ENCODE measurements around the gene OSBPL2. TPM values are rescaled to one million over a fixed set of nuclear protein-coding genes. Genes with fewer than 3 reads are reported as not detected.

The OSBPL2 gene
- total RNA-seq, 1 experiment from 2014 or later = 36.9 TPM

- H2AFZ ChIP-seq (ENCODE audit: low read depth, low read length, poor library complexity, severe bottlenecking) = no peak overlapping the region
- no peak for TF ChIP-seq ELF1 (IDR thresholded peaks at IDR 0.05; ENCODE audit: borderline replicate concordance, low read depth)
- no peak for TF ChIP-seq POLR2AphosphoS5 (IDR thresholded peaks at IDR 0.05; ENCODE audit: low read depth, low read length)
- TF ChIP-seq EZH2phosphoT487 (IDR thresholded peaks at IDR 0.05; ENCODE audit: borderline replicate concordance) = no peak
- no peak for TF ChIP-seq ZNF274 (IDR thresholded peaks at IDR 0.05; ENCODE audit: low read depth, low read length)
- no peak for TF ChIP-seq POLR2A (IDR thresholded peaks at IDR 0.05; ENCODE audit: borderline replicate concordance, extremely low read depth, insufficient read depth, insufficient read length)
- no peak for TF ChIP-seq SRF (IDR thresholded peaks at IDR 0.05; ENCODE audit: low read depth)
- no peak for TF ChIP-seq YY1 (IDR thresholded peaks at IDR 0.05; ENCODE audit: extremely low read depth, insufficient replicate concordance, low read depth, low read length)
- no peak for TF ChIP-seq TCF7L2 (IDR thresholded peaks at IDR 0.05; ENCODE audit: borderline replicate concordance, extremely low read depth, insufficient read depth, insufficient read length)
- no peak for TF ChIP-seq ZFX (IDR thresholded peaks at IDR 0.05)
- no peak for TF ChIP-seq SP1 (IDR thresholded peaks at IDR 0.05; ENCODE audit: low read depth)
- no peak for TF ChIP-seq CBX3 (IDR thresholded peaks at IDR 0.05; ENCODE audit: low read depth)
- TF ChIP-seq FOSL1 (IDR thresholded peaks at IDR 0.05; ENCODE audit: low read depth) = no peak
- TF ChIP-seq, protein P1, sequence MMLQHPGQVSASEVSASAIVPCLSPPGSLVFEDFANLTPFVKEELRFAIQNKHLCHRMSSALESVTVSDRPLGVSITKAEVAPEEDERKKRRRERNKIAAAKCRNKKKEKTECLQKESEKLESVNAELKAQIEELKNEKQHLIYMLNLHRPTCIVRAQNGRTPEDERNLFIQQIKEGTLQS (IDR thresholded peaks at IDR 0.05) = no peak
Observed at GRCh38 chr20:62200491-62201172, 37.7 kb upstream of the OSBPL2 start.

More at GRCh38 chr20:62200491-62201172, 37.7 kb upstream of the OSBPL2 start:
- ChIA-PET CTCF (no interaction called here), RAD21 (ENCODE audit: low non-redundant PET in 1 of 2, low total read pairs in 2 of 2, uncharacterized antibody in 2 of 2, unreplicated experiment in 2 of 2) (no interaction called here), POLR2A (no interaction called here)
- H3K36me3 ChIP-seq (ENCODE audit: control insufficient read depth in 1 of 2, insufficient read depth in 2 of 2, low read length in 2 of 2) = peaks cover 26 to 27% of the 10 kb centered on the region in 2 experiments; a peak in 3 of 4 replicates
- no peak overlapping the region for H3K4me2 ChIP-seq (ENCODE audit: low read length)
- peaks cover 3% of the 10 kb centered on the region; the same call in 1 of the 2 replicates for H3K79me2 ChIP-seq (ENCODE audit: insufficient read depth, low read length)
- no peaks in the 10 kb centered on the region for H4K20me1 ChIP-seq (ENCODE audit: insufficient read depth)
- ATAC-seq = no peak
- DNase-seq (ENCODE audit: low read depth, low spot score) = no peak
- H3K9me3 ChIP-seq (ENCODE audit: control insufficient read depth in 1 of 2, insufficient read depth in 1 of 2, low read depth in 1 of 2, low read length in 2 of 2) = no peaks in the 10 kb centered on the region
- no peaks in the 10 kb centered on the region for H3K4me1 ChIP-seq (ENCODE audit: control insufficient read depth in 1 of 2, insufficient read depth in 2 of 2, low read length in 2 of 2)
- intact Hi-C loops (cut with micrococcal nuclease) = no loop called here
- no peaks in the 10 kb centered on the region for H3K27me3 ChIP-seq (ENCODE audit: insufficient read depth, low read length)
- H3K9ac ChIP-seq (ENCODE audit: low read length) = no peak overlapping the region
- no peak overlapping the region for H3K27ac ChIP-seq (ENCODE audit: low read depth, low read length)
- no TSS peak for BruUV-seq (replicated peaks)
- no peaks in the 10 kb centered on the region for H3K9me2 ChIP-seq (ENCODE audit: insufficient read depth)
- no peak overlapping the region for H3K4me3 ChIP-seq (replicated peaks in 1 of 2; ENCODE audit: low read depth in 1 of 2, low read length in 2 of 2)

Data from HCT116 (cell line).